ENCODE results near the gene PLXNA1.

The PLXNA1 gene

DNA sequence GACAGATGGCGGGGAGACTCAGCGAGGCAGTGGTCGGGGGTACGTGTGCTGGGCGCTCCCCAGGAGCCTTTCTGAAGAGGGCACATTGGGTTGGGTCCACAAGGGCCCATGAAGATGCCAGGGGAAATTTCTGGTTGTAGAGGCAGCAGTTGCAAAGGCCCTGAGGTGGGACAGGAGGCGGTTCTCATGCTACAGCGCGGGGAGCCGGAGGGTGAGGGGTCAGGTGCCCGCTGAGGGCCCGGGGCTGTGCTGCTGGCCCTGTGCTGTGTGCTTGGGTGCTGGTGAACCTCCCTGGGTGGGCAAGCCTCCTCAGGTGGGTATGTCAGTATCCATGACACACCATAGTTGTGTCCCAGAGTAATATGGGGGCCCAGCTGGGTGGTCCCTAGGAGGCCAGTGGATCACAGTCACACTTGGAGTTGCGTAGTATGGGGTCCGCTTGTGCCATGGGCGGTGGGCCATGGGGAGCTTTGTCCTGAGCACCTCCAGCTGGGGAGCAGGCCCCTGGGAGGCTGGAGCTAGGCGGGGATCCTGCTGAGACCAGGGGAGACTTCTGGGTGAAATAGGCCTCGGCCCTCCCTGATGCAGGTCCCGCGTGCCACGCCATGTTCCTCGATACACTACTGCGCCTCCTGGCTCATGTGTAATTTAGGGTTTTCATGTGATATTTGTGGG lies 44.3 kb downstream of the PLXNA1 start:
- no peak for TF ChIP-seq POLR2A (IDR thresholded peaks at IDR 0.05; ENCODE audit: low read depth, low read length)
- DNase-seq (ENCODE audit: insufficient read length, low spot score), result no peak
- no peak for FAIRE-seq

DNA sequence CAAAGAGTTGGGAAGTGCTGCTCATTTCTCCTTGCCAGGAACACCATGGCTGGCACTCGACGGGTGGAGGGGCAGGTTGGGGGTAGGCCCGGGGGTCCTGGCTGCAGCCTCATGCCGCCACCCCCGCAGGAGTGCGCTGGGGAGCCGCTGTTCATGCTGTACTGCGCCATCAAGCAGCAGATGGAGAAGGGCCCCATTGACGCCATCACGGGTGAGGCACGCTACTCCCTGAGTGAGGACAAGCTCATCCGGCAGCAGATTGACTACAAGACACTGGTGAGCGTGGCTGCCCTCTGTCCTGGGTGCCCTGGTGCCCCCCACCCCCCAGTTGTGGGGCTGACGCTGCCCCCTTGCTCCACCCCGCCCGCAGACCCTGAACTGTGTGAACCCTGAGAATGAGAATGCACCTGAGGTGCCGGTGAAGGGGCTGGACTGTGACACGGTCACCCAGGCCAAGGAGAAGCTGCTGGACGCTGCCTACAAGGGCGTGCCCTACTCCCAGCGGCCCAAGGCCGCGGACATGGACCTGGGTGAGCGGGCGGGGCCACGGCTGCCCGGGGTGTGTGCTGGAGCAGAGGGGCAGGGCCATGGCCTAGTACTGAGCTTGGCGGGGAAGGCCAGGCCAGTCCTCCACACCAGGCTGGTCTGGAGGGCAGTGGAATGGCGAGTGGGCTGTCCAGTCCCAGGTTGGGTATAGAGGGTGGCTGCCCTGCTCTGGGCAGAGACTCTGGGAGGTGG lies 45.1 kb downstream of the PLXNA1 start:
- FAIRE-seq (no peak), DNase-seq (ENCODE audit: insufficient read length, low spot score) (no peak)
- TF ChIP-seq POLR2A (IDR thresholded peaks at IDR 0.05; ENCODE audit: low read depth, low read length), result no peak

DNA sequence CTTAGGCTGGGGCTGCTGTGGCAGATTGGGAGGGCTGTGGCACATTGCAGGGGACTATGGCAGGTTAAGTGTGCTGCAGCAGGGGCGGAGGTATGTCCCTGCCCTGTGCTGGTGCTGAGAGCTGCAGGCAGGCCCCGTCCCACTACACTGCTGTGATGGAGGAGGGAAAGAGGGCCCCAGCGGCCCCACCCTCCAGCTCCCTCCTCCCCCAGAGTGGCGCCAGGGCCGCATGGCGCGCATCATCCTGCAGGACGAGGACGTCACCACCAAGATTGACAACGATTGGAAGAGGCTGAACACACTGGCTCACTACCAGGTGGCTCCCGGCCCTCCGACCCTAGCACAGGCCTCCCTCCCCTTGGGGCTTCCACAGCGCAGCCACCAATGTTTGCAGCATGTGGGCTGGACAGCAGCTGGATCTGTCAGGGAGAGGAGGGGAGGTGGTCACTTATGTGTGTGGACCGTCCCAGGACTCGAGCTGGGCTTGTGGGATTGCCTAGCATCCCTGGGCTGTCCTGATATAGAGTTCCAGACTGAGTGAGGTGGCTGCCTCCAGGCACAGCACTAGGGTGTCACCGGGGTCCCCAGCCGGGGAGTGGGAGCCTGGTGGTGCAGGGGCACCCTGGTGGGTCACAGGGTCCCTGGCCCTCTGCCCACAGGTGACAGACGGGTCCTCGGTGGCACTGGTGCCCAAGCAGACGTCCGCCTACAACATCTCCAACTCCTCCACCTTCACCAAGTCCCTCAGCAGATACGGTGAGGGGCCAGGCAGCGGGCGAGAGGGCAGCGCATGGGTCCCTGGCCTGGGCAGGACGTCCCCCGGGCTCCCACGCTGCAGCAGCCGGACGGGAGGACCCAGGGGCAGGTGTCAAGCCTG lies 46.1 kb downstream of the PLXNA1 start:
- FAIRE-seq (no peak), DNase-seq (ENCODE audit: insufficient read length, low spot score) (no peak)
- no peak for TF ChIP-seq POLR2A (IDR thresholded peaks at IDR 0.05; ENCODE audit: low read depth, low read length)

- DNase-seq (ENCODE audit: insufficient read length, low spot score), result no peak
- TF ChIP-seq POLR2A (IDR thresholded peaks at IDR 0.05; ENCODE audit: low read depth, low read length), result no peak
- no peak for FAIRE-seq
These were observed 47.0 kb downstream of the PLXNA1 start for GRCh38 chr3:127029658-127030507.

GRCh38 chr3:127030508-127031412 lies 47.8 kb downstream of the PLXNA1 start:
- TF ChIP-seq POLR2A (IDR thresholded peaks at IDR 0.05; ENCODE audit: low read depth, low read length), result no peak
- FAIRE-seq, result no peak

DNA sequence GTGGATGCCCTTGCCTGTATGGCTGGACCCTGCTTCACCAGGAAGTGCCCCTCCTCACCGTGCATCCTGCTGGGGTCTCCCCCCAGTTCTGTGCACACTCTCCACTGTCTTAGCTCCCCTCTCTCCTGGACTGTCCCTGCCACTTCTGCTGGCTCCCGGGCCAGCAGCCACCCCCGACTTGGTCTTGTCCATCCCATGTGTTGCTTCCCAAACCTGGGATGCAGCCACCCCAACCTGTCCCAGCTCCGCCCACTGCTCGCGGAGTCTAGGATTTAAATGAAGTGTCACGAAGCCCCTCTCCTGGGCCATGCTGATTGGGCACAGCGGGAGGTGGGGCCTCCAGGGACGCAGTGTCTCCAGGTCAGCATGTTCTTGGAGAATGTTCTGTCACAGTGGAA lies 48.5 kb downstream of the PLXNA1 start:
- no peak for DNase-seq (ENCODE audit: insufficient read length, low spot score)
- no peak for TF ChIP-seq POLR2A (IDR thresholded peaks at IDR 0.05; ENCODE audit: low read depth, low read length)
- no peak for FAIRE-seq

More at GRCh38 chr3:127030508-127031412, 47.8 kb downstream of the PLXNA1 start:
- DNase-seq (ENCODE audit: insufficient read length, low spot score), result no peak

DNA sequence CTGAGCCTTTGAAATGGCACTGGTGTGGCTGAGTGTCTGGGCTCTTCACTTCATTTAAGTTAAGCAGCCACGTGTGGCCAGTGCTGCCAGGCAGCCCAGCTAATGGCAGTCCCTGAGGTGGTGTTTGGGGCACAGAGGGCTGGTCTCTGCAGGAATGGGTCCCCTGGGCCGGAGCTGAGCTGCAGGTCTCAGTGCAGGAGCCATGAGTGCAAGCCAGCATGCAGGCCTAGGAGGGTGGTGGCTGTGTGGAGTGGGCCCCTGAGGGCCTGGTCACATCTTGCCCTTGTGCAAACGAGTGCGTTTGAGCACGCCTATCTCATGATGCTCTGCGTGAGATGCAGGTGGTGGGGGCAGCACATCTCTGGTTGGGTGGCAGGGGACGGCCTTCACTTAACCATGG lies 48.9 kb downstream of the PLXNA1 start:
- no peak for TF ChIP-seq POLR2A (IDR thresholded peaks at IDR 0.05; ENCODE audit: low read depth, low read length)
- no peak for FAIRE-seq
- DNase-seq (ENCODE audit: insufficient read length, low spot score), result no peak

DNA sequence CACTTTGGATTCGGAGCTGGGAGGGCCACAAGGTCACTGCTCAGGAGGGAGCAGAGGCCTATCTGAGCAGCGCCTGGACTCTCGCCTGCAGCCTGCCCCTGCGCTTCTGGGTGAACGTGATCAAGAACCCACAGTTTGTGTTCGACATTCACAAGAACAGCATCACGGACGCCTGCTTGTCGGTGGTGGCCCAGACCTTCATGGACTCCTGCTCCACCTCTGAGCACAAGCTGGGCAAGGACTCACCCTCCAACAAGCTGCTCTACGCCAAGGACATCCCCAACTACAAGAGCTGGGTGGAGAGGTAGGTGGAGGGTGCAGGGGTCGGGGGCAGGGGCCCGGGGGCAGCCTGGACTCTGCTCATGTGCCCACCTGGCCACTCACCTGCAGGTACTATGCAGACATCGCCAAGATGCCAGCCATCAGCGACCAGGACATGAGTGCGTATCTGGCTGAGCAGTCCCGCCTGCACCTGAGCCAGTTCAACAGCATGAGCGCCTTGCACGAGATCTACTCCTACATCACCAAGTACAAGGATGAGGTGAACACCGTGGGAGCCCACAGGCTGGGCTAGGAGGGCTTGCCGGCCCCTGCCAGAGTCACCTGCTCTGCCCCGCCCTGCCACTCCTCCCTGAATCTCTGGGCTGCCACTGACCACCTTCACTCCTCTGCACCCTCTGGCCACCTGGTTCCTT lies 49.5 kb downstream of the PLXNA1 start:
- no peak for TF ChIP-seq POLR2A (IDR thresholded peaks at IDR 0.05; ENCODE audit: low read depth, low read length)
- no peak for FAIRE-seq
- no peak for DNase-seq (ENCODE audit: insufficient read length, low spot score)

All from H54 (cell line).